ENCODE results near the gene CBR4.
"Not testable (repeated sequence)": the region's sequence is repeated elsewhere in the genome, so short reads cannot be mapped to it uniquely, and the experiment has no call there.

Gene CBR4

DNA sequence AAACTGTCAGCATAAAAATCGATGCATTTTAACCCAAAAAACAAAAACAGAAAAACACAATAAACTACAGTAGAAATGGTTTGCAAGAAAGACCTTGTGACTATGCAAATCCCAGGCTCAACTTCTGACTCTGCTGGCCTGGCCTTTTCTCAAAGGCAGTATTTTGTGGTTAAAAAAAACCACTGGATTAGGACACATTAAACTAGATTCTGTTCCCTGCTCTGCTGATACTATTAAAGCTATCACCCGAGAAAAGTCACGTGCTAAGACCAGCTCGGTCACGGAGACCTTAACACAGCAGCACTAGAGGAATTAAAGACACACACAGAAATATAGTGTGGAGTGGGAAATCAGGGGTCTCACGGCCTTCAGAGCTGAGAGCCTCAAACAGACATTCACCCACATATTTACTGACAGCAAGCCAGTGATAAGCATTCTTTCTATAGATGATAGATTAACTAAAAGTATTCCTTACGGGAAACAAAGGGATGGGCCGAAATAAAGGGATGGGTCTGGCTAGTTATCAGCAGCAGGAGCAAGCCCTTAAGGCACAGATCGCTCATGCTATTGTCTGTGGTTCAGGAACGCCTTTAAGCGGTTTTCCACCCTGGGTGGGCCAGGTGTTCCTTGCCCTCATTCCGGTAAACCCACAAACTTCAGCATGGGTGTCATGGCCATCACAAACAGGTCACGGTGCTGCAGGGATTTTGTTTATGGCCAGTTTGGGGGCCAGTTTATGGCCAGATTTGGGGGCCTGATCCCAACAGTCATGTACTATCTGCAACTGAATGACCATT is 16.1 kb downstream of the CBR4 start:
- no peak for DNase-seq (ENCODE audit: low read depth)

DNA sequence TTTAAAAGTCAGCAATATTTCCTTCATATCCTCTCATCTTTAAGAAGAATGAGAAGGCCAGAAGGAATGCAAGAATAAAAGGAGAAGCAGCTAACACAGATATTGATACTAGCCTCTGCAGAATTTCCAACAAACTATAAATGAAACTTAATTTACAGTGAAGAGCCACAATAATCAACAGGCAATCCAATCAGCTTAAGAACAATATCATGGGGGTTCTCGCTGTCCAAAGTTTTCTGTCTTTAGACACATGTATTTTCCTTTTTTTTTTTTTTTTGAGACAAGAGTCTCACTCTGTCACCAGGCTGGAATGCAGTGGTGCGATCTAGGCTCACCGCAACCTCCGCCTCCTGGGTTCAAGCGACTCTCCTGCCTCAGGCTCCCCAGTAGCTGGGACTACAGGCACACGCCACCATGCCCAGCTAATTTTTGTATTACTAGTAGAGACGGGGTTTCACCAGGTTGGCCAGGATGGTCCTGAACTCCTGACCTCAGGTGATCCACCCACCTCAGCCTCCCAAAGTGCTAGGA is 17.0 kb downstream of the CBR4 start:
- not testable (repeated sequence) for DNase-seq (ENCODE audit: low read depth)

DNA sequence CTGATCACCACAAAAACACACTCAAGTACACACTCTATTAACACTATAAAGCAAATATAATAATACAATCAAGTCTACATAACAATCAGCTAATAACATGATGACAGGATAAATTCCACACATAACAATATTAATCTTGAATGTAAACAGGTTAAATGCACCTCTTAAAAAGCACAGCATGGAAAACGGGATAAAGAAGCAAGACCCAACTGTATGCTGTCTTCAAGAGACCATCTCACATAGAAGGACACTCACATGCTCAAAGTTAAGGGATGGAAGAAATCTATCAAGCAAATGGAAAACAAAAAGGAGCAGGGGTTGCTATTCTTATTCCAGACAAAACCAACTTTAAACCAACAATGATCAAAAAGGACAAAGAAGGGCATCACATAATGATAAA is 28.1 kb downstream of the CBR4 start:
- DNase-seq (ENCODE audit: low read depth): no peak

DNA sequence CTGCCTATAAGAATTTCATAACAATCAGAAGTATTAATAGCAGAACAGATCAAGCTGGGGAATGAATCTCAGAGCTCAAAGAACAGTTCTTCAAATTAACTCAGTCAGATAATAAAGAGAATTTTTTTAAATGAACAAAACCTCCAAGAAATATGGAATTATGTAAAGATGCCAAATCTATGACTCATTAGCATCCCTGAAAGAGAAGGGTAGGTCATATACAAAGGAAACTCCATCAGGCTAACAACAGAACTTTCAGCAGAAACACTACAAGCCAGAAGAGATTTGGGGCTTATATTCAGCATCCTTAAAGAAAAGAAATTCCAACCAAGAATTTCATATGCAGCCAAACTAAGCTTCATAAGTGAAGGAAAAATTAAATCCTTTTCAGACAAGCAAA is 28.6 kb downstream of the CBR4 start:
- no peak for DNase-seq (ENCODE audit: low read depth)

DNA sequence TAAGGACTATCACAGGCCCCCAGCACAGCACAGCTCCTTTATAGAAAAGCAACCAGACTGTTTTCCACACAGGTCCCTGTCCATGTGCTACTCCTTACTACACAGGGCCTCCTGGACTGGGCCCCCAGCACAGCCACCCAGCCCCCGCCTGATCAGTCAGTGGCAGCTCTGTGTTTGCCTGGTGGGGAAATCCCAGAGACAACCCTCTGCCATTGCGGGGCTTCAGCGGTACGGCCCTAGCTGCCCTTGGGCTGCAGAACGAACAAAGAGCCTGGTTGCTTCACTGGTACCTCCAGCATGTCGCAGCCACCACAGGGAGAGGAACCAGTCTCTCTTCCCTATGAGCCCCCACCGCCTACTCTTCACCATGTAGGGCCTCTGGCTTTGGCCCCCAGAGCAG is 30.7 kb downstream of the CBR4 start:
- no peak for DNase-seq (ENCODE audit: low read depth)

DNA sequence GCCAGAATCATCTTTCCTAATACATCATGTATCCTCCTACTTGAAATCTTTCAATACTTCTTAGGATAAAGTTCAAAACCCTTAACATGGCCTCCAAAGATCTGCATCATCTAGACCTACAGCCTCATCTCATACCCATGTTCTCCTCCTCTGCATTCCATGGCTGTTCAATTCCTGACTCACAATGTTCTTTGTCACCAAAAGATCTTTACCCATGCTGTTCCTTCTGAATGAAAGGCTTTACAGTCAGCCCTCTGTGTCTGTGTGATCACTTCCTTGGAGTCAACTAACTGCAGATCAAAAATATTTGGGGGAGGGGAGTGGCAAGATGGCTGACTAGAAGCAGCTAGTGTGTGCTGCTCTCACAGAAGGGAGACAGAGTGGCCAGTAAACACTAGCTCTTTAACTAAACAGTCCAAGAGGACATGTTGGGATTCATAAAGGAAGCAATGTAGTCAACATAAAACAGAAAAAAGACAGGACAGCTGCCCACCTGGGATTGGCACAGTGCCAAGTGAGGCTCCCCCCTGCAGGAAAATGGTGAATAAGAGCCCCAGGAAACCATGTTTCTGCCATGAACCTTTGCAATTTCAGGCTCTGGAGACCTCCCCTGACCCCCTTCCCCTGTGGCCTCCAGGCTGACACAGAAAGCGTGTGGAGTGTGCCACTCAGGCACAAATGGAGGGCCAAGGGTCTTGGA is 31.9 kb downstream of the CBR4 start:
- no peak for DNase-seq (ENCODE audit: low read depth)

DNA sequence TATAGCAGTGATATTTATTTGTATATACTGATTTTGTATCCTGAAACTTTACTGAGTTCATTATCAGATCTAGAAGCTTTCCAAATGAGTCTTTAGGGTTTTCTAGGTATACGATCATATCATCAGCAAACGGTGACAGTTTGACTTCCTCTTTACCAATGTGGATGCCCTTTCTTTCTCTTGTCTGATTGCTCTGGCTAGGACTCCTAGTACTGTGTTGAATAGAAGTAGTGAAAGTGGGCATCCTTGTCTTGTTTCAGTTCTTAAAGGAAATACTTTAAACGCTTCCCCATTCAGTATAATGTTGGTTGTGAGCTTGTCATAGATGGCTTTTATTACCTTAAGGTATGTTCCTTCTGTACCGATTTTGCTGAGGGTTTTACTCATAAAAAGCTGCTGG is 37.5 kb downstream of the CBR4 start:
- DNase-seq (ENCODE audit: low read depth): no peak

DNA sequence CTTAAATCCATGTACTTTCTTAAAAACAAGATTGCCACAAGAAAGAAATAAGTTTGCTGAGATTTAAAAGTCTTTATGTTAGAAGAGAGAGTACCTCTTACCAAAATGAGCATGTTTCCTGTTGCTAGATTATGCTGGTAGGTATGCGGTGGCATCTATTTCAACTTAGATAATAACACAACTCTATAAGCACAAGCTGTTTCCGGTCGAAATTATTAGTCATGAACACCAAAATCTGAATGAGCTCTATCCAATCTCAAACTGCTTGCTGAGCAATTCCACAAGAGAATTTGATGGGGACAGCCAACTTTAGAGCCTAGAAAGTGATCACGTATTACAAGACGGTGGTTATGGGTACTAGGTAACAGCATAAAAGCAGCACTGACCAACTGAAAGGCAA is 49.3 kb downstream of the CBR4 start:
- DNase-seq (ENCODE audit: low read depth): no peak

DNA sequence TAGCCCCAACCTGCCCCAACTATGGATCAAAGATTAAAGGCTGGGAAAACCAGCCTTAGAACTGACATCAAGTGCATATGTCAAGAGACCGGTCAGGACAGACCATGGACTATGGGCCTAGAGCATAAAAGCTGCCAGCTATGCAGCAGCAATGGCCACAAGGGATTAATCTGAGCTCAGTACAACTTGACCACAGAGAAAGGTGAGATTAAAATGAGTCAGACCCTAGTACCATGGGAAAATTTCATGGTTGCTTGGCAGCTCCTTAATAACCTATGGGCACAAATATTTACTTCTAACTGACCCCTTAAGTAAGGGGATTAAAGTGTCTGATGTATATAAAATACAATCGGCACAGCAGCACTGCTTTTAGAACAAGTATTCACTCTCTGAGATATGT is 54.4 kb downstream of the CBR4 start:
- no peak for DNase-seq (ENCODE audit: low read depth)

DNA sequence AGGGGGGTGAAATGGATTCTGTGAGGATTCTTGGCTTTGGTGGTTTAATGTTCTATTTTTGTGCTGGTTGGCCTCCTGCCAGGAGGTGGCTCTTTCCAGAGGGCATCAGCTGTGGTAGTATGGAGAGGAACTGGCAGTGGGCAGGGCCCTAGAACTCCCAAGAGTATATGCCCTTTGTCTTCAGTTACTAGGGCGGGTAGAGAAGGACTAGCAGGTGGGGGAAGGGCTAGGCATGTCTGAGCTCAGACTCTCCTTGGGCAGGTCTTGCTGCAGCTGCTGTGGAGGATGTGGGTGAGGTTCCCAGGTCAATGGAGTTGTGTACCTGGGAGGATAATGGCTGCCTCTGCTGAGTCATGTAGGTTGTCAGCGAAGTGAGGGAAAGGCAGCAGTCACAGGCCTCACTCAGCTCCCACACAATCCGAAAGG is 57.2 kb downstream of the CBR4 start:
- not testable (repeated sequence) for DNase-seq (ENCODE audit: low read depth)

DNA sequence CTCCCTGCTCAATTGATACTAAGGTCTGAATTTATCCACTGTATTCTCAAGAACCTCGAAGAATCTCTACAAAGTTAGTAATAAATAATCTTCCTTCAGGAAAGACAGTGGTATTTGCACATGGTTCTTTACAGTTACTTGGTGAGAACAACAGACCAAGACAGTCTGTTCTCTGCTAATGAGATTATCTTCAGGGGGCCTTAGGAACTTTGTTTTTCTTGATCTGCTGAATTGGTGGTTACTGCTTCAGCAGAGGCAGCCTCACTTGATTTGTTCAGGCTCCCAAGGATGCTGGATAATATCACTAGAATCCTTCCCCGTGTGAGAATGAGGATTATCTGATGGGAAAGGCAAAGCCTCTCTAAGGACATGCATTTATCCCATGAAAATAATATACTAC is 64.8 kb downstream of the CBR4 start:
- no peak for DNase-seq (ENCODE audit: low read depth)

DNA sequence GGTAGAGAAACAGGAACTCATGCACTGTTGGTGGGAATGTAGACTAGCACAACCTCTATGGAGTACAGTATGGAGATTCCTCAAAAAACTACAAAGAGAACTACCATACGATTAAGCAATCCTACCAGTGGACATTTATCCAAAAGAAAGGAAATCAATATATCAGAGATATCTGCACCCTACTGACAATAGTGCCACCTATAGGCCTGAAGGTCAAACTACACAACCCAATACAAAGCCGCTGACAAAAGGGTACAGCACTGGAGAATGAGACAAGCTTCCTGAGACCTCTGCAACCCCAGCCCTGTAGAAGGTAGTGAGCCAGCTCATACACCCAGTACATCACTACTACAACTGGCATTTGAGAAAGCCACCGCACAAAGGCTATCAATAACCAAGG is 67.1 kb downstream of the CBR4 start:
- no peak for DNase-seq (ENCODE audit: low read depth)
